Measurements from ENCODE around the gene BOLL. TPM values are rescaled to one million over a fixed set of nuclear protein-coding genes. Genes with fewer than 3 reads are reported as not detected.
"Not testable (repeated sequence)": the region's sequence is repeated elsewhere in the genome, so short reads cannot be mapped to it uniquely, and the experiment has no call there.

Gene BOLL, protein sequence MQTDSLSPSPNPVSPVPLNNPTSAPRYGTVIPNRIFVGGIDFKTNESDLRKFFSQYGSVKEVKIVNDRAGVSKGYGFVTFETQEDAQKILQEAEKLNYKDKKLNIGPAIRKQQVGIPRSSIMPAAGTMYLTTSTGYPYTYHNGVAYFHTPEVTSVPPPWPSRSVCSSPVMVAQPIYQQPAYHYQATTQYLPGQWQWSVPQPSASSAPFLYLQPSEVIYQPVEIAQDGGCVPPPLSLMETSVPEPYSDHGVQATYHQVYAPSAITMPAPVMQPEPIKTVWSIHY
- total RNA-seq, result not detected

DNA sequence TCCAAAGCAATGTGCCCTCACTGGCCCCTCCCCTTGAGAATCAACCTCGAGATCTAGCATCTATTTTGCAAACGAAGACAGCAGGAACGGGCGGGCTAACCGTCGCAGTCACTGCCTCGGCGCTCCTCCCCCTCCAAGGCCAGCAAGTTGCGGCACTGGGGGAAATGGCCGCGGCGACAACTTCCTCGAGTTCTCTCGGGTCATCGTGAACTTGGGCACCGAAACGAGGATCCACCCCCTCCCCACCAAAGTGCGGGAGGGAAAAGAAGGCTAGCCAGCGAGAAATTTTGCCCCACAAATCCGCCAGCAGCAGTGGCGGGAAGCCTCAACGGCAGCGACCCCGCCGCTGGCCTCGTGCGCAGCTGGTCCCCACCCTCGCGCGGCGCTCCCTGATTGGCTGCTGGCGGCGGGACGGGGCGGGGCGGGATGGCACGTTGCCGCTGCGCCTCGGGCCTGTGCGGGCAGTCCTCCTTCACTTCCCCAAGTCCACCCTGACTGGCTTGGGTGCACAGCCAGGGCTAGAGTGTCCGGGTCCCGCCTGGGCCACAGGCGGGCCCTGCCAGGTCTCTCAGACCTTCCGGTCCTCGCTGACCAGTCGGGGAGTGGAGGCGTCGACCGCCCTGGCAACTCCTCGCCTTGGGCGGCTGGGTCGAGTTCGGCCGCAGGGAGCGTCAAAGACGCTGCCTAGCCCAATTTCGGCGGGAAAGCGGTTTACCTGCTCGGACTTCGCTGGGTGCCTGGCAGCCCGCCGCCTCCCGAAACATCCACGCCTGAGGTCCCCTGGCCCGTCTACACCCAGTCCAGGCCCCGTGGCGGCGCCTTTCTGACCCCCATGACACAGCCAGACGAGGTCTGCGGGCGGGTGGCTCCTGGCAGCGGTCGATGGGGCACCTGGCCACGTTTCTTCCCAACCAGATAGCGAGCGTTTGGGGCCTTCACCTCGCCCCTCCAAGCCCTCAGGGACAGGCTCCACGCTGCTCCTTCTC is at the start of gene BOLL:
BOLL (minus strand) TSS at position 364 of the 986 bp plus-strand sequence. CDS start 3,469 bp downstream, outside the sequence.
- intact Hi-C loops (cut with DNase I), result loop anchor here (10.0 kb wide), 1 partner anchor 1680 kb away; no protein-coding TSS in a partner anchor
- Histone ChIP-seq H3K9me3 (no peaks in the 10 kb centered on the region), H3K27ac (replicated peaks in 1 of 4) (no peak within 1 kb of the TSS), H3K27me3 (peaks cover 0 to 31% (median 15%) of the 10 kb centered on the region in 4 donors), H3K4me1 (peaks cover 0 to 14% (median 13%) of the 10 kb centered on the region in 4 donors), H3K36me3 (no peaks in the 10 kb centered on the region), H3K4me3 (peak within 1 kb of the TSS; percentile 48 to 58 (median 53))
- TF ChIP-seq EP300 (IDR thresholded peaks at IDR 0.05), result no peak
- no peak for TF ChIP-seq CTCF (IDR thresholded peaks at IDR 0.05)
- no peak for TF ChIP-seq POLR2AphosphoS5 (IDR thresholded peaks at IDR 0.05)
- TF ChIP-seq POLR2A (IDR thresholded peaks at IDR 0.05; ENCODE audit: low read depth), result no peak
- WGBS, result 90% methylated on average over 34 of the region's 80 CpGs
- no peak for DNase-seq (ENCODE audit: extremely low spot score)

- H3K27ac ChIP-seq (replicated peaks in 1 of 4); H3K27me3 ChIP-seq; intact Hi-C loops (cut with DNase I); H3K9me3 ChIP-seq; DNase-seq (ENCODE audit: extremely low spot score); H3K36me3 ChIP-seq; H3K4me3 ChIP-seq: not testable (repeated sequence)
- H3K4me1 ChIP-seq, result peaks cover 16 to 32% (median 27%) of the 10 kb centered on the region in 4 donors
- 94% methylated on average over 2 of the region's 2 CpGs for WGBS
Measured at GRCh38 chr2:197834771-197835170, 49.7 kb upstream of the BOLL start.

- no peak for TF ChIP-seq POLR2AphosphoS5 (IDR thresholded peaks at IDR 0.05)
- no peak for TF ChIP-seq POLR2A (IDR thresholded peaks at IDR 0.05; ENCODE audit: low read depth)
- TF ChIP-seq EP300 (IDR thresholded peaks at IDR 0.05), result no peak
- TF ChIP-seq CTCF (IDR thresholded peaks at IDR 0.05), result no peak
- no peak overlapping the region for H3K4me3 ChIP-seq
- H3K27ac ChIP-seq (replicated peaks in 1 of 4), result no peak overlapping the region
- peaks cover 8 to 14% (median 11%) of the 10 kb centered on the region in 4 donors for H3K4me1 ChIP-seq
- 85% methylated on average over 1 of the region's 1 CpG for WGBS
- no peak for DNase-seq (ENCODE audit: extremely low spot score)
- no peaks in the 10 kb centered on the region for H3K36me3 ChIP-seq
- intact Hi-C loops (cut with DNase I), result no loop called here
- H3K27me3 ChIP-seq, result no peaks in the 10 kb centered on the region
- no peaks in the 10 kb centered on the region for H3K9me3 ChIP-seq
Measured at GRCh38 chr2:197828464-197829135, 43.5 kb upstream of the BOLL start.

GRCh38 chr2:197827618-197828017 is 42.5 kb upstream of the BOLL start:
- 74% methylated on average over 2 of the region's 2 CpGs for WGBS
- Histone ChIP-seq H3K27me3 (no peaks in the 10 kb centered on the region), H3K4me1 (peaks cover 8 to 14% (median 11%) of the 10 kb centered on the region in 4 donors), H3K27ac (replicated peaks in 1 of 4) (no peak overlapping the region), H3K9me3 (no peaks in the 10 kb centered on the region), H3K36me3 (no peaks in the 10 kb centered on the region), H3K4me3 (no peak overlapping the region)
- no peak for DNase-seq (ENCODE audit: extremely low spot score)
- intact Hi-C loops (cut with DNase I), result no loop called here
- TF ChIP-seq CTCF (IDR thresholded peaks at IDR 0.05) (no peak), EP300 (IDR thresholded peaks at IDR 0.05) (no peak), POLR2A (IDR thresholded peaks at IDR 0.05; ENCODE audit: low read depth) (no peak), POLR2AphosphoS5 (IDR thresholded peaks at IDR 0.05) (no peak)
